GM12892 (cell line): ENCODE data around the gene ADAMTS2.

Experiments
- POLR2A ChIP-seq: IDR thresholded peaks from 2 replicates; pipeline ENCODE4 v1.6.1; 2011; ENCODE audit warnings: low read depth, low read length, control low read depth
- POLR2AphosphoS5 ChIP-seq: IDR thresholded peaks from 2 replicates; pipeline ENCODE4 v1.6.1; 2011; ENCODE audit warnings: low read depth, low read length, control low read depth

GRCh38 chr5:179340465-179340864 is 4.8 kb downstream of the ADAMTS2 start:
- no peak for TF ChIP-seq POLR2A
- TF ChIP-seq POLR2AphosphoS5, result no peak
